H9 (cell line): ENCODE measurements around the gene BAZ2A. TPM values are rescaled to one million over a fixed set of nuclear protein-coding genes. Genes with fewer than 3 reads are reported as not detected.

Experiments
- DNase-seq: peaks from one replicate; pipeline ENCODE4 v3.0.0-alpha.2; 2017
- H2AFZ ChIP-seq: one replicate; pipeline ENCODE4 v1.6.1; 2013; ENCODE audit warnings: mild to moderate bottlenecking, low read length, control low read depth, moderate library complexity
- H2AK5ac ChIP-seq: 2 replicates; pipeline ENCODE4 v1.6.1; 2013; ENCODE audit warnings: low read length, control low read depth, mixed read lengths; ENCODE audit not compliant: insufficient read length
- H2BK120ac ChIP-seq: one replicate; pipeline ENCODE4 v1.6.1; 2013; ENCODE audit warnings: low read depth, mild to moderate bottlenecking, low read length, control low read depth, inconsistent platforms; ENCODE audit not compliant: poor library complexity, severe bottlenecking
- H2BK12ac ChIP-seq: 2 replicates; pipeline ENCODE4 v1.6.1; 2013; ENCODE audit warnings: low read length, control low read depth, mixed read lengths, low read depth; ENCODE audit not compliant: insufficient read length
- H2BK15ac ChIP-seq: 2 replicates; pipeline ENCODE4 v1.6.1; 2013; ENCODE audit warnings: low read depth, low read length, control low read depth
- H2BK20ac ChIP-seq: one replicate; pipeline ENCODE4 v1.6.1; 2013; ENCODE audit warnings: low read depth, mild to moderate bottlenecking, low read length, control low read depth, inconsistent platforms; ENCODE audit not compliant: poor library complexity, severe bottlenecking
- H2BK5ac ChIP-seq: 2 replicates; pipeline ENCODE4 v1.6.1; 2013; ENCODE audit warnings: low read length, control low read depth, mixed read lengths; ENCODE audit not compliant: insufficient read length
- H3K14ac ChIP-seq: 2 replicates; pipeline ENCODE4 v1.6.1; 2013; ENCODE audit warnings: low read length, control low read depth; ENCODE audit not compliant: insufficient read depth
- H3K18ac ChIP-seq: 2 replicates; pipeline ENCODE4 v1.6.1; 2013; ENCODE audit warnings: low read depth, mild to moderate bottlenecking, mixed read lengths, low read length, control low read depth; ENCODE audit not compliant: insufficient read length
- H3K23ac ChIP-seq: 2 replicates; pipeline ENCODE4 v1.6.1; 2013; ENCODE audit warnings: low read length, control low read depth, mixed read lengths, low read depth; ENCODE audit not compliant: insufficient read length
- H3K23me2 ChIP-seq: 2 replicates; pipeline ENCODE4 v1.6.1; 2013; ENCODE audit warnings: low read depth, mild to moderate bottlenecking, mixed read lengths, low read length, control low read depth; ENCODE audit not compliant: insufficient read length, poor library complexity, severe bottlenecking
- H3K27ac ChIP-seq: 2 replicates; pipeline ENCODE4 v1.5.1; 2013; ENCODE audit warnings: low read length, control low read depth, mixed read lengths, low read depth; ENCODE audit not compliant: insufficient read length
- H3K27me3 ChIP-seq: 2 replicates; pipeline ENCODE4 v1.6.1; 2013; ENCODE audit warnings: low read length, control low read depth, inconsistent platforms; ENCODE audit not compliant: insufficient read depth
- H3K4ac ChIP-seq: 2 replicates; pipeline ENCODE4 v1.6.1; 2013; ENCODE audit warnings: low read depth, mild to moderate bottlenecking, control low read depth, inconsistent platforms, low read length, moderate library complexity
- H3K4me1 ChIP-seq: 2 replicates; pipeline ENCODE4 v1.6.1; 2013; ENCODE audit warnings: low read length, control low read depth, inconsistent platforms; ENCODE audit not compliant: insufficient read depth
- H3K4me2 ChIP-seq: 2 replicates; pipeline ENCODE4 v1.6.1; 2013; ENCODE audit warnings: low read length, control low read depth, mixed read lengths; ENCODE audit not compliant: insufficient read length, insufficient read depth
- H3K56ac ChIP-seq: 2 replicates; pipeline ENCODE4 v1.6.1; 2013; ENCODE audit warnings: low read depth, mild to moderate bottlenecking, mixed read lengths, low read length, control low read depth; ENCODE audit not compliant: insufficient read length
- H3K79me1 ChIP-seq: 2 replicates; pipeline ENCODE4 v1.6.1; 2013; ENCODE audit warnings: low read depth, mild to moderate bottlenecking, moderate library complexity, low read length, control low read depth, inconsistent platforms; ENCODE audit not compliant: insufficient read depth, poor library complexity, severe bottlenecking
- H3K79me2 ChIP-seq: 2 replicates; pipeline ENCODE4 v1.6.1; 2013; ENCODE audit warnings: low read length, control low read depth, inconsistent platforms; ENCODE audit not compliant: insufficient read depth
- H3K9ac ChIP-seq: 2 replicates; pipeline ENCODE4 v1.6.1; 2013; ENCODE audit warnings: low read length, control low read depth, mixed read lengths; ENCODE audit not compliant: insufficient read length; ENCODE audit errors: extremely low read depth
- H3K9me3 ChIP-seq: one replicate; pipeline ENCODE4 v1.6.1; 2013; ENCODE audit warnings: low read depth, low read length, inconsistent platforms; ENCODE audit not compliant: control insufficient read depth
- H3T11ph ChIP-seq: one replicate; pipeline ENCODE4 v1.6.1; 2013; ENCODE audit warnings: mild to moderate bottlenecking, low read length, control low read depth, inconsistent platforms
- H4K20me1 ChIP-seq: one replicate; pipeline ENCODE4 v1.6.1; 2013; ENCODE audit not compliant: control insufficient read depth, insufficient read length, insufficient read depth
- H4K5ac ChIP-seq: 2 replicates; pipeline ENCODE4 v1.6.1; 2013; ENCODE audit warnings: low read depth, mild to moderate bottlenecking, mixed read lengths, low read length, control low read depth; ENCODE audit not compliant: insufficient read length
- H4K8ac ChIP-seq: replicated peaks from 2 replicates; pipeline ENCODE4 v1.6.1; 2013; ENCODE audit warnings: low read length, control low read depth, mixed read lengths, low read depth; ENCODE audit not compliant: insufficient read length
- H4K91ac ChIP-seq: 2 replicates; pipeline ENCODE4 v1.6.1; 2013; ENCODE audit warnings: low read depth, mild to moderate bottlenecking, moderate library complexity, mixed read lengths, low read length, control low read depth; ENCODE audit not compliant: insufficient read length
- H3K27ac Mint-ChIP-seq, 3 experiments: 2 replicates in 2 of 3; 3 replicates in 1 of 3; pipeline ENCODE4 v1.8.0; 2020 to 2021; ENCODE audit warnings: mixed read lengths in 3 of 3, mild to moderate bottlenecking in 1 of 3, moderate library complexity in 1 of 3
- H3K27me3 Mint-ChIP-seq: 2 replicates; pipeline ENCODE4 v1.8.0; 2021; ENCODE audit warnings: low read depth, mild to moderate bottlenecking, moderate library complexity, mixed read lengths
- H3K36me3 Mint-ChIP-seq, 3 experiments: 2 replicates in 2 of 3; 3 replicates in 1 of 3; pipeline ENCODE4 v1.8.0; 2020 to 2021; ENCODE audit warnings: low read depth in 3 of 3, mixed read lengths in 3 of 3; ENCODE audit not compliant: insufficient read depth in 1 of 3
- H3K4me1 Mint-ChIP-seq, 2 experiments: 2 replicates each; pipeline ENCODE4 v1.8.0; 2020; ENCODE audit warnings: mixed read lengths in 2 of 2
- H3K4me3 Mint-ChIP-seq, 2 experiments: 2 replicates in 1 of 2; 3 replicates in 1 of 2; pipeline ENCODE4 v1.8.0; 2020 to 2021; ENCODE audit warnings: mild to moderate bottlenecking in 2 of 2, mixed read lengths in 2 of 2, moderate library complexity in 1 of 2
- H3K9me3 Mint-ChIP-seq, 2 experiments: 2 replicates in 1 of 2; 3 replicates in 1 of 2; pipeline ENCODE4 v1.8.0; 2020; ENCODE audit warnings: mild to moderate bottlenecking in 2 of 2, mixed read lengths in 2 of 2, moderate library complexity in 1 of 2
- WGBS: extraction: QIAGEN DNeasy Blood & Tissue Kit; methylation state at CpG from one replicate; pipeline ENCODE4 v1.1.7; 2013; ENCODE audit warnings: missing lambda C conversion rate, low lambda C conversion rate, mixed read lengths; ENCODE audit not compliant: insufficient read length; ENCODE audit errors: extremely low coverage; 5-methylcytosine and 5-hydroxymethylcytosine counted together
- total RNA-seq: library from RNA; stranded (reverse); gene quantifications from 2 replicates; pipeline ENCODE4 v1.2.1, GENCODE V29; 2021
- TF ChIP-seq, protein P1 (sequence below): fragments of 200-600 bp; sonication (generic); conservative IDR thresholded peaks from 3 replicates; pipeline ENCODE4 v1.8.0; 2021; ENCODE audit warnings: antibody characterized with exemption, mild to moderate bottlenecking

Gene BAZ2A
- total RNA-seq, 1 experiment from 2014 or later, result 108 TPM

DNA sequence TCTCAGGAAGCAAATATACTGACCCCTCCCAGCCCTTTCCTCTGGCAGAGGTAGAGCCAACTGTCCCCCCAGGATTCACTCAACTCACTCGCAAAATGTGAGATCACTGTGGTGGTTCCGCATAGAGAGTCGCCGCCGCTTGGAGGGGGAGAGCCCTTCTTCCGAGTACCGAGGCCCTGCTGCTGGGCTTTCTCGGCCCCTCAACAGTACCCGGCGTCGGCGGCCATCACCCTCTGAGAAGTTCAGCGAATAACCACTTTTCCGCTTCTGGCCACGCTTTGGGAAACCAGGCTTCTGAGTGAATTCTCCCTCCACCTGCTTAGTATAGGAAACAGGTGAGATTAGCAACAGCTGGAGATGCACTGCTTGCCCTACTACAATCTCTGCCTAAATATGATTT is 31.1 kb downstream of the BAZ2A start:
- Mint-ChIP-seq H3K36me3 (peaks cover 45 to 77% (median 70%) of the 10 kb centered on the region in 3 experiments), H3K9me3 (no peaks in the 10 kb centered on the region), H3K4me3 (no peak overlapping the region), H3K27me3 (no peaks in the 10 kb centered on the region), H3K4me1 (peaks cover 12 to 20% of the 10 kb centered on the region in 2 experiments), H3K27ac (no peak overlapping the region)
- Histone ChIP-seq H3K4me1 (no peaks in the 10 kb centered on the region), H3K56ac (no peak overlapping the region), H2BK15ac (no peak overlapping the region), H3K9me3 (no peaks in the 10 kb centered on the region), H4K91ac (no peak overlapping the region), H3K23ac (no peak overlapping the region), H3K4ac (no peak overlapping the region), H3K79me2 (0 out of 2 replicates have a peak, but pooled peaks cover 2% of the 10 kb centered on the region), H3K14ac (no peak overlapping the region), H3K79me1 (no peaks in the 10 kb centered on the region), H2BK12ac (no peak overlapping the region), H3T11ph (no peak overlapping the region), H2AFZ (no peak overlapping the region), H2BK5ac (no peak overlapping the region), H4K20me1 (no peaks in the 10 kb centered on the region), H3K27ac (no peak overlapping the region), H3K23me2 (no peaks in the 10 kb centered on the region), H3K27me3 (no peaks in the 10 kb centered on the region), H3K18ac (no peak overlapping the region), H4K5ac (no peak overlapping the region), H2AK5ac (no peak overlapping the region), H3K4me2 (no peak overlapping the region), H2BK120ac (no peak overlapping the region), H2BK20ac (no peak overlapping the region), H3K9ac (no peak overlapping the region), H4K8ac (no peak overlapping the region)
- no peak for DNase-seq
- TF ChIP-seq, protein P1, sequence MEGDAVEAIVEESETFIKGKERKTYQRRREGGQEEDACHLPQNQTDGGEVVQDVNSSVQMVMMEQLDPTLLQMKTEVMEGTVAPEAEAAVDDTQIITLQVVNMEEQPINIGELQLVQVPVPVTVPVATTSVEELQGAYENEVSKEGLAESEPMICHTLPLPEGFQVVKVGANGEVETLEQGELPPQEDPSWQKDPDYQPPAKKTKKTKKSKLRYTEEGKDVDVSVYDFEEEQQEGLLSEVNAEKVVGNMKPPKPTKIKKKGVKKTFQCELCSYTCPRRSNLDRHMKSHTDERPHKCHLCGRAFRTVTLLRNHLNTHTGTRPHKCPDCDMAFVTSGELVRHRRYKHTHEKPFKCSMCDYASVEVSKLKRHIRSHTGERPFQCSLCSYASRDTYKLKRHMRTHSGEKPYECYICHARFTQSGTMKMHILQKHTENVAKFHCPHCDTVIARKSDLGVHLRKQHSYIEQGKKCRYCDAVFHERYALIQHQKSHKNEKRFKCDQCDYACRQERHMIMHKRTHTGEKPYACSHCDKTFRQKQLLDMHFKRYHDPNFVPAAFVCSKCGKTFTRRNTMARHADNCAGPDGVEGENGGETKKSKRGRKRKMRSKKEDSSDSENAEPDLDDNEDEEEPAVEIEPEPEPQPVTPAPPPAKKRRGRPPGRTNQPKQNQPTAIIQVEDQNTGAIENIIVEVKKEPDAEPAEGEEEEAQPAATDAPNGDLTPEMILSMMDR, result no peak
- WGBS, result no CpG with 5 or more reads among the region's 15 CpGs
